GM12864 (cell line): Measurements from ENCODE around the gene AKAP13.

Source experiments
- DNase-seq: peaks from one replicate; pipeline ENCODE4 v3.0.0-alpha.2; 2011; ENCODE audit warnings: low read depth
- H3K4me3 ChIP-seq: 2 replicates; pipeline ENCODE4 v1.5.1; 2011; ENCODE audit warnings: mild to moderate bottlenecking, low read depth, low read length, control low read depth
- CTCF ChIP-seq: IDR thresholded peaks from 2 replicates; pipeline ENCODE4 v1.5.1; 2011; ENCODE audit warnings: low read depth, mild to moderate bottlenecking, moderate library complexity, low read length, control low read depth, inconsistent platforms; ENCODE audit errors: missing control alignments

The AKAP13 gene

GRCh38 chr15:85624291-85624801 is 243.9 kb downstream of the AKAP13 start:
- no peak for DNase-seq
- H3K4me3 ChIP-seq = no peak overlapping the region
- TF ChIP-seq CTCF = no peak

GRCh38 chr15:85625166-85625830 is 244.9 kb downstream of the AKAP13 start:
- DNase-seq = no peak
- no peak overlapping the region for H3K4me3 ChIP-seq
- TF ChIP-seq CTCF = no peak

GRCh38 chr15:85625856-85626255 is 245.5 kb downstream of the AKAP13 start:
- H3K4me3 ChIP-seq = no peak overlapping the region
- no peak for TF ChIP-seq CTCF
- DNase-seq = no peak

GRCh38 chr15:85627213-85627935 is 247.0 kb downstream of the AKAP13 start:
- no peak overlapping the region for H3K4me3 ChIP-seq
- DNase-seq = no peak
- TF ChIP-seq CTCF = no peak

GRCh38 chr15:85630311-85630710 is 249.9 kb downstream of the AKAP13 start:
- no peak for DNase-seq
- no peak for TF ChIP-seq CTCF
- no peak overlapping the region for H3K4me3 ChIP-seq

GRCh38 chr15:85631018-85631417 is 250.6 kb downstream of the AKAP13 start:
- DNase-seq = no peak
- TF ChIP-seq CTCF = no peak

More at GRCh38 chr15:85631018-85631417, 250.6 kb downstream of the AKAP13 start:
- no peak overlapping the region for H3K4me3 ChIP-seq
